IMR-90 (cell line): ENCODE measurements around the gene PRKAG2. TPM values are rescaled to one million over a fixed set of nuclear protein-coding genes. Genes with fewer than 3 reads are reported as not detected.

Experiments used
- ATAC-seq: fragments of 200-7000 bp; cut with Tn5 transposase; 2 replicates; pipeline ENCODE4 v1.9.1; 2020; ENCODE audit warnings: low read depth, mild to moderate bottlenecking, moderate library complexity
- BruUV-seq: library from RNA; stranded (reverse); fragments of 400-500 nt; replicated peaks from 2 replicates; lab custom pipeline; 2021; lab: Mats Ljungman, UMichigan
- CTCF ChIA-PET: fragments of 300-600 bp; formaldehyde crosslinking; extraction: SDS; loops from one replicate; lab custom pipeline; 2021; ENCODE audit warnings: antibody characterized with exemption; lab: Yijun Ruan, JAX
- POLR2A ChIA-PET: fragments of 300-600 bp; sonication (Branson Sonifier 250); formaldehyde crosslinking; loops from one replicate; lab custom pipeline; 2022; ENCODE audit warnings: antibody characterized with exemption; ENCODE audit not compliant: unreplicated experiment; lab: Charles Lee
- DNase-seq: peaks from one replicate; pipeline ENCODE4 v3.0.0; 2013
- H2AFZ ChIP-seq: replicated peaks from 2 replicates; pipeline ENCODE3; 2013; ENCODE audit warnings: low read length, mild to moderate bottlenecking; ENCODE audit not compliant: poor library complexity
- H2AK5ac ChIP-seq: 2 replicates; pipeline ENCODE4 v1.6.1; 2013; ENCODE audit warnings: low read depth, low read length, inconsistent platforms
- H2AK9ac ChIP-seq: replicated peaks from 2 replicates; pipeline ENCODE3; 2013; ENCODE audit warnings: mild to moderate bottlenecking, low read depth, low read length, moderate library complexity; ENCODE audit not compliant: poor library complexity
- H2BK120ac ChIP-seq: 2 replicates; pipeline ENCODE4 v1.6.1; 2013; ENCODE audit warnings: low read depth, low read length, inconsistent platforms
- H2BK15ac ChIP-seq: 3 replicates; pipeline ENCODE4 v1.6.1; 2013; ENCODE audit warnings: low read depth, low read length, inconsistent platforms
- H2BK20ac ChIP-seq: 2 replicates; pipeline ENCODE4 v1.6.1; 2013; ENCODE audit warnings: low read depth, mild to moderate bottlenecking, inconsistent platforms, low read length, moderate library complexity
- H2BK5ac ChIP-seq: 2 replicates; pipeline ENCODE4 v1.6.1; 2013; ENCODE audit warnings: mild to moderate bottlenecking, low read depth, low read length, inconsistent platforms; ENCODE audit not compliant: poor library complexity, severe bottlenecking
- H3K14ac ChIP-seq: replicated peaks from 2 replicates; pipeline ENCODE4 v1.6.1; 2013; ENCODE audit warnings: low read depth, low read length, inconsistent platforms
- H3K18ac ChIP-seq: 2 replicates; pipeline ENCODE4 v1.6.1; 2013; ENCODE audit warnings: low read depth, low read length, control low read depth
- H3K23ac ChIP-seq: 2 replicates; pipeline ENCODE4 v1.6.1; 2013; ENCODE audit warnings: low read depth, low read length, inconsistent platforms
- H3K27ac ChIP-seq: 2 replicates; pipeline ENCODE4 v1.5.1; 2013; ENCODE audit warnings: mild to moderate bottlenecking, control low read depth, low read length; ENCODE audit not compliant: insufficient read depth
- H3K27me3 ChIP-seq: 2 replicates; pipeline ENCODE4 v1.6.1; 2013; ENCODE audit warnings: low read length; ENCODE audit not compliant: control insufficient read depth, insufficient read depth
- H3K36me3 ChIP-seq: 2 replicates; pipeline ENCODE4 v1.6.1; 2013; ENCODE audit warnings: low read length, mixed read lengths; ENCODE audit not compliant: control insufficient read depth, insufficient read depth
- H3K4ac ChIP-seq: 2 replicates; pipeline ENCODE4 v1.6.1; 2013; ENCODE audit warnings: low read depth, low read length, inconsistent platforms
- H3K4me1 ChIP-seq: 2 replicates; pipeline ENCODE4 v1.6.1; 2013; ENCODE audit warnings: low read length, mixed read lengths; ENCODE audit not compliant: control insufficient read depth, insufficient read depth
- H3K4me2 ChIP-seq: 2 replicates; pipeline ENCODE4 v1.6.1; 2013; ENCODE audit warnings: low read depth, mild to moderate bottlenecking, control low read depth, low read length, moderate library complexity
- H3K4me3 ChIP-seq: 2 replicates; pipeline ENCODE4 v1.5.1; 2013; ENCODE audit warnings: low read depth, mild to moderate bottlenecking, control low read depth, low read length, moderate library complexity; ENCODE audit not compliant: insufficient read depth
- H3K56ac ChIP-seq: 2 replicates; pipeline ENCODE4 v1.6.1; 2013; ENCODE audit warnings: low read length, inconsistent platforms; ENCODE audit not compliant: insufficient read depth; ENCODE audit errors: extremely low read depth
- H3K79me1 ChIP-seq, 2 experiments: 2 replicates each; pipeline ENCODE4 v1.6.1; 2013; ENCODE audit warnings: low read length in 2 of 2, inconsistent platforms in 1 of 2, low read depth in 1 of 2
- H3K9ac ChIP-seq: 2 replicates; pipeline ENCODE4 v1.6.1; 2013; ENCODE audit warnings: low read depth, low read length, control low read depth
- H3K9me1 ChIP-seq: 2 replicates; pipeline ENCODE4 v1.6.1; 2013; ENCODE audit warnings: low read length, inconsistent platforms; ENCODE audit not compliant: insufficient read depth
- H3K9me3 ChIP-seq: 2 replicates; pipeline ENCODE4 v1.6.1; 2013; ENCODE audit warnings: low read length; ENCODE audit not compliant: control insufficient read depth, insufficient read depth
- H4K20me1 ChIP-seq: 2 replicates; pipeline ENCODE4 v1.6.1; 2013; ENCODE audit warnings: low read length, inconsistent platforms; ENCODE audit not compliant: insufficient read depth
- H4K5ac ChIP-seq: 2 replicates; pipeline ENCODE4 v1.6.1; 2013; ENCODE audit warnings: mild to moderate bottlenecking, low read depth, low read length, control low read depth
- H4K8ac ChIP-seq, 2 experiments: 2 replicates each; pipeline ENCODE4 v1.6.1; 2013; ENCODE audit warnings: low read depth in 2 of 2, low read length in 2 of 2, control low read depth in 1 of 2, inconsistent platforms in 1 of 2
- H4K91ac ChIP-seq: 2 replicates; pipeline ENCODE4 v1.6.1; 2013; ENCODE audit warnings: low read depth, low read length, inconsistent platforms; ENCODE audit not compliant: insufficient read depth
- BHLHE40 ChIP-seq: fragments of 150-350 bp; IDR thresholded peaks from 2 replicates; pipeline ENCODE4 v1.6.1; 2016; ENCODE audit warnings: mild to moderate bottlenecking, low read depth, low read length
- CHD1 ChIP-seq: IDR thresholded peaks from 2 replicates; pipeline ENCODE4 v1.6.1; 2012; ENCODE audit warnings: low read depth, low read length, improper control_type of control experiment
- ELK1 ChIP-seq: fragments of 150-350 bp; IDR thresholded peaks from 2 replicates; pipeline ENCODE4 v1.6.1; 2016; ENCODE audit warnings: low read depth, mild to moderate bottlenecking, low read length, moderate library complexity, borderline replicate concordance
- MAFK ChIP-seq: IDR thresholded peaks from 2 replicates; pipeline ENCODE4 v1.6.1; 2012; ENCODE audit warnings: low read depth, low read length, improper control_type of control experiment
- MAZ ChIP-seq: IDR thresholded peaks from 2 replicates; pipeline ENCODE4 v1.6.1; 2012; ENCODE audit warnings: low read depth, mild to moderate bottlenecking, low read length, improper control_type of control experiment, moderate library complexity, borderline replicate concordance
- POLR2A ChIP-seq: IDR thresholded peaks from 2 replicates; pipeline ENCODE4 v1.6.1; 2012; ENCODE audit warnings: mild to moderate bottlenecking, low read depth, low read length
- RAD21 ChIP-seq: IDR thresholded peaks from 2 replicates; pipeline ENCODE4 v1.6.1; 2012; ENCODE audit warnings: low read length, improper control_type of control experiment
- RCOR1 ChIP-seq: IDR thresholded peaks from 2 replicates; pipeline ENCODE4 v1.6.1; 2012; ENCODE audit warnings: mild to moderate bottlenecking, low read length, improper control_type of control experiment; ENCODE audit not compliant: insufficient replicate concordance
- WGBS, 2 experiments: methylation state at CpG; one replicate each; pipeline versions ENCODE4 v1.1.5 to v1.1.7; 2013; ENCODE audit warnings: missing lambda C conversion rate in 2 of 2; ENCODE audit not compliant: insufficient read length in 1 of 2; ENCODE audit errors: extremely low coverage in 2 of 2; 5-methylcytosine and 5-hydroxymethylcytosine counted together
- dilution Hi-C: fragments of 300-500 bp; cut with HindIII; formaldehyde crosslinking; loops from one replicate; pipeline ENCODE4 v1.14.3; 2018; ENCODE audit warnings: low sequenced_read_pairs; ENCODE audit not compliant: unreplicated experiment
- in situ Hi-C: fragments of 300-500 bp; cut with MboI; formaldehyde crosslinking; loops from 3 replicates; pipeline ENCODE4 v1.14.3; 2019; ENCODE audit warnings: low sequenced_read_pairs, inconsistent platforms, mixed read lengths
- intact Hi-C: fragments of 100-400 bp; cut with micrococcal nuclease; formaldehyde crosslinking; loops from 2 replicates; pipeline ENCODE4 v1.10.0; 2022
- polyA plus RNA-seq, 3 experiments: library from polyadenylated mRNA; depleted of rRNA; stranded (reverse); fragments of >200 nt; gene quantifications; 2 replicates each; pipeline ENCODE4 v1.2.3, GENCODE V29; 2012; ENCODE audit warnings: low replicate concordance in 1 of 3
- total RNA-seq: library from RNA; depleted of rRNA; stranded (reverse); fragments of >200 nt; gene quantifications from 2 replicates; pipeline ENCODE4 v1.2.3, GENCODE V29; 2012

Gene PRKAG2
- total and polyA plus RNA-seq, 2 of the 4 experiments (the other 2 are of a cell fraction): 15.4 to 21.6 TPM

DNA sequence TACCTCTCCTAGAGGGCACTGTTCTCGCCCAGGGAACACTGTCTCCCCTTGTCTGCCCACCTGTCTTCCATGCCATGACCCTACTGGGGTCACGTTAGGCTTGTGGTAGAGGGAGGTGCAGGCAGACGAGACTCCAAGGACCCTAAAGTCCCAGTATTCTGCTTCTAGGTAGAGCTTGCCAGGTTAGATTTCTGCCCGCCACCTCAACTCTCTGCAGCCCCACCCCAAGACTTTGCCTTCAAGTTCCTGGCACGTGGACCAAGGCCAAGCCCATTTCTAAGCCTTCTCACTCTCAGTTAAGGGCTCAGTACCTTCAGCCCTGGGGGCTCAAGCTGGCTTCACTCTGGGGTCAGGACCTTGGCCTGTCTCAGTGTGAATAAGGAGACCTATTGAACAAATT lies 16.1 kb downstream of the PRKAG2 start:
- Histone ChIP-seq H3K56ac (no peak overlapping the region), H3K4me2 (no peak overlapping the region), H4K20me1 (no peaks in the 10 kb centered on the region), H3K23ac (no peak overlapping the region), H3K27ac (no peak overlapping the region), H3K4me3 (no peak overlapping the region), H3K79me1 (no peaks in the 10 kb centered on the region), H3K9me3 (no peaks in the 10 kb centered on the region), H4K8ac (no peak overlapping the region), H3K27me3 (peaks cover 30% of the 10 kb centered on the region), H4K91ac (no peak overlapping the region), H2BK15ac (no peak overlapping the region), H3K4ac (no peak overlapping the region), H3K36me3 (no peaks in the 10 kb centered on the region), H2AK5ac (no peak overlapping the region), H2BK120ac (no peak overlapping the region), H2AFZ (no peak overlapping the region), H3K9me1 (no peaks in the 10 kb centered on the region), H2BK20ac (no peak overlapping the region), H3K18ac (no peak overlapping the region), H2AK9ac (no peak overlapping the region), H3K4me1 (no peaks in the 10 kb centered on the region), H3K14ac (no peak overlapping the region), H3K9ac (no peak overlapping the region), H4K5ac (no peak overlapping the region), H2BK5ac (no peak overlapping the region)
- CTCF ChIA-PET: no interaction called here
- BruUV-seq: no TSS peak
- intact Hi-C loops: no loop called here
- in situ Hi-C loops: no loop called here
- dilution Hi-C loops: no loop called here
- no peak for ATAC-seq
- TF ChIP-seq ELK1: no peak
- no peak for TF ChIP-seq POLR2A
- TF ChIP-seq BHLHE40: no peak
- no peak for TF ChIP-seq RAD21
- no peak for TF ChIP-seq CHD1
- TF ChIP-seq RCOR1: no peak
- no peak for TF ChIP-seq MAFK
- TF ChIP-seq MAZ: no peak
- WGBS, 2 experiments: no CpG with 5 or more reads among the region's 5 CpGs
- POLR2A ChIA-PET: no interaction called here
- DNase-seq: no peak
